NK-92 (cell line): Measurements from ENCODE around the gene DMGDH.

ENCODE experiments used
- DNase-seq: peaks from one replicate; lab custom pipeline; 2025; ENCODE audit not compliant: unreplicated experiment; lab: John Stamatoyannopoulos, UW

The DMGDH gene

GRCh38 chr5:78979117-78979742, 90.2 kb downstream of the DMGDH start:
- DNase-seq = no peak

DNA sequence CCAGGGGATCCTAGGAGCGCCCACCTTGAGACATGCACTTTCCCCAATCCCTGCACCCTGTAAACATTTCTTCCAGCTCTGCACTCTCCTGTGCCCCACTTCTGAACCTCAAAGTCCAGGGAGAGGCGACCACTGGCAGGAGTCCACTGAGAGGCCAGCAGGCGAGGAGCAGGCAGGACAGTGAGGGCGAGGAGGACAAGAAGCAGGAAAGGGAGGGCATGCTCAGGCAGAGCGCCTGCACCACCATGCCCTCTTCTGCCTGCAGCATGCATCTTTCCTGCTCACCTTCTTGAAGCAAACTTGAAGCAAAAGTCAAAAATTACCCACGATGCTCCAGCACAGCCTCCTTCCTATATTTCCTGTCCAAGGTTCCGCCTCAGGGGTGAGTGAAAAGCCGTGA, 94.4 kb downstream of the DMGDH start:
- no peak for DNase-seq

GRCh38 chr5:78974601-78975000, 94.9 kb downstream of the DMGDH start:
- no peak for DNase-seq

- DNase-seq = no peak
Observed at GRCh38 chr5:78974011-78974410, 95.5 kb downstream of the DMGDH start.

DNA sequence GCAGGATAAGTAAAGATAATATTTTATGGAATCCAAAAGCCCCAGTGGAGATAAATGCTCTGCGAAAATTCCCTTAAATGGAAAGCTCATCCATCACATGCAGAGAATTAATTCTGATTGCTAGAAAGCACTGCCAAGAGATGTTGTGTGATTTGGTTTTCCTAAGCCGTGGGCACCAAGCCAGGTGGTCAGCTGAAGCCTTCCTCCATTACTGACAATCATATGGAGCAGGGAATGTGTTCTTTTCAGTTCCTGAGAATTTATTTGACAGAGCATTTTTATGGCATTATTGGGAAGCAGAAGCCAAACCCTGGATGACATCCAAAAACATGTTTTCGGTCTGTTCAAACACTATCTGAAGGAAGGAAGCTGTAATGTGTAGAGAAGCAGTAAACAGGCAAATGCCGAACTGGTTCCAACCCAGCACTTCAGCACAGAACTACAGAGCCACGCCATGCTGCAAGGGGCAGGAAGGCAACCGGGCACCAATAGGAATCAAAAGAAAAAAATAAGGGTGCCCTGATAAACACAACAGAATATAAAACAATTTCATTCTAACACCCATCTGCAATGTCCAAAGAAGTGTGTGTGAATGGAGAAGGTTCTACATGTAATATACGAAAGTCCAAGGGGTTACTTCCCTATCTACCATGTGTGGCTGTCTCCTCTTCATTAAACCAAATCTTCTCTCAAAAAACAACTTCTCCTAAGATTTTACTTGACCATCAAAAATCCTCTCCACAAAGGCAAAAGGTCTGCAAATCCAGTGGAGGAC, 96.6 kb downstream of the DMGDH start:
- DNase-seq = no peak

DNA sequence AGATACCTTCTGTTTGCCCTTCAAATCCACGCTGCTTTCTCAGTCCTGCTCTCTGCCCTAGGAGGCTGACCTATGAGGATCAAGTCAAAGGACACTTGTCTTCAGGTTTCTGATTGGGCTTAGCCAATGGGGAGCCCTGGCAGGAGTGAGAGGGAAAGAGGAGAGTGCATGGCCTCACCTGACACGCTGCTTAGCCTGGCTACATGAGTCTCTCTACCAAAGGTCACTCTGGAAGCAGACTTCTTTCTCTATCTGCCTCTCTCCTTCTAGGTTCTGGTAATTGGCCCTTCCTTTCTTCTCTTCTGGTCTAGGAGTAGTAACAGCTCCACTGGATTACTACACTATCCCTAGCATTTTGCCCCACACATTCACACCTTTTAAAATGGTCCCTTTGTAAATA, 97.5 kb downstream of the DMGDH start:
- DNase-seq = no peak

GRCh38 chr5:78968781-78969180, 100.7 kb downstream of the DMGDH start:
- no peak for DNase-seq

DNA sequence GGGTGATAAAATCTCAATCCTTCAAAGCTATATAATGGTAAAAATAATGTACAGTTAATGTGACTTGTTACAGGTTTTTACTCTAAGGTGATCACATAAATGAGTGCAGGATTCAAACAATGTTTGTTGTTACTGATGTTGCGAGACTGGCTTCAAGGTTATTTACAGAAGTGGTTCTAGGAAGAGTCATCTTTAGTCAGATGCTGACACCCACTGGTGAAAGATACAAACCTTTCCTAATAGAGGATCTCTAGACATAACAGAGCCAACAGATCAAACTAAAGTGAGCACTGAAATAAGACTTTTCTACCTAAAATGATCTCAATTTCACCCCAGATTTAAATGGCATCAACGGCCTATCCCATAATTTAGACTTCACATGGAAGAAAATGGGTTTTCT, 104.6 kb downstream of the DMGDH start:
- DNase-seq = no peak

DNA sequence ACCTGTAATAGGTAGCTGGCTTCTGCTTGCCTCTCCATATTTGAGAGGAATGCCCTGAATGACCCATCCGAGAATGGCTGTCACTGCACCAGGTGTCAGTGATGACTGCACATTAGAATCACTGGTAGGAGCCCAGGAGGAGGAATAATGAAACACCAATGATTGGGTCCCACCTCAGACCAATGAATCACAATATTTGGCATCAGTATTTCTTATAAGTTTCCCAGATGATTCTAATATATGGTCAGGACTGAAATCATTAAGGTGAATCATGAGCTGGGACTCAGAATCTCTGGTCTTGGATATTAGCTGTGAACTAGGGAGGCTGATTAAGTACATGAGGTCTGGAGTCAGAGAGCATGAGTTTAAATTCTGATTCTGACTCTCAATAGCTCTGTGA, 107.7 kb downstream of the DMGDH start:
- DNase-seq = no peak

GRCh38 chr5:78959767-78960166, 109.7 kb downstream of the DMGDH start:
- DNase-seq = no peak

GRCh38 chr5:78958672-78959445, 110.6 kb downstream of the DMGDH start:
- no peak for DNase-seq

DNA sequence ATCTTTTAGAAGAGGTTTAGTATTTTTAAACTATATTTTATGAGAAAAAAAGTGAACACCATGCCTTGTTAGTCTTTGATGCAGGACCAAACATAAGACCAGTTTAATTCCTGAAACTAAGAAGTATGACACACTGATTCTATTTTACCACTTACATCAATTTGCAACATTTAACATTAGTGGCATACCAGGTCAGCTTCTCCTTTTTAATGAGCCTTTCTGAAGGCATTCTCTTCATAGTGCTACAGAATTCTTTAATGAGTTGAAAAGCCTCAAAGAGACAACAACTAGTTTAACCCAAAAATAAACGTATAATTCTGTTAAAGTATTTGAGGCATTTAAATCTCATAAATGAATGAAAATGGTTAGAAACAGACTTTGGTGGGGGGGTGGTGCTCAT, 112.6 kb downstream of the DMGDH start:
- no peak for DNase-seq

DNA sequence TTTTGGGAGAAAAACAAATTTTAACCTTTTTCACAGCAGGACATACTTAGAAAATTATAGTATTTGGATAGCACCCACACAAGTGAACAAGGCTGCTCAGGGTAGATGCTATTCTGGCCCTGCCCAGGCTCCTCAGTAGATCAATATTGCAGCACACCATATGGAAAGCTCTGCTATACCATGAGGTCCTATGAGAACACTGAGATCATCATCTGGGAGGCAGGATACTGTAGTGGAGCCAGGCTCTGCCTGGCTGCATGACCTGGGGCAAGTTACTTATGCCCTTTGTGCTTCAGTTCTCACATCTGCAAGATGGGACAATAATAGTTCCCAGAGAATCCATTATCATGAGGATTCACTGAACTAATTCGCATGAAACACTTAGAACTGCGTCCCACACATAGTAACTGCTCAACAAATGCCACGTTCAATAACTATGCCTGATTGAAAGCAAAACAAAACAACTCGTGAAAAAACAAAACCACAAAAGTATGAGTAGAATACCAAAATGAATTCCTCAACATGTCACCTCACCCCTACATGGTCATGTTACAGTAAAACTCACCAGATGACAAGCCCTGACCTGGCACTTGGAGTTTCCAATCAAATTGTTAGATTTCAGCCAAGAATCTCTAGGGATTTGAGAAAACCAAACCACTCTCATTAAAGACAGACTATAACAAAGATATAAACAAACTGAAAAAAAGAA, 116.2 kb downstream of the DMGDH start:
- DNase-seq = no peak
